Panc1 (cell line): ENCODE results near the gene LRMDA. TPM values are rescaled to one million over a fixed set of nuclear protein-coding genes. Genes with fewer than 3 reads are reported as not detected.

ENCODE experiments used
- ATAC-seq: fragments of 200-7000 bp; cut with Tn5 transposase; 2 replicates; pipeline ENCODE4 v1.9.1; 2020; ENCODE audit warnings: mild to moderate bottlenecking, moderate library complexity
- BruUV-seq: library from RNA; stranded (reverse); fragments of 400-500 nt; replicated peaks from 2 replicates; lab custom pipeline; 2021; lab: Mats Ljungman, UMichigan
- CTCF ChIA-PET: fragments of 300-600 bp; sonication (Branson Sonifier 250); formaldehyde crosslinking; loops from one replicate; lab custom pipeline; 2022; ENCODE audit warnings: antibody characterized with exemption; lab: Charles Lee
- POLR2A ChIA-PET: fragments of 300-600 bp; sonication (Branson Sonifier 250); formaldehyde crosslinking; loops from one replicate; lab custom pipeline; 2022; ENCODE audit warnings: antibody characterized with exemption; lab: Charles Lee
- DNase-seq: peaks from one replicate; pipeline ENCODE4 v3.0.0-alpha.2; 2010; ENCODE audit warnings: low read depth, low spot score
- H3K27ac ChIP-seq: 2 replicates; pipeline ENCODE4 v1.5.1; 2011; ENCODE audit warnings: mild to moderate bottlenecking, low read length, inconsistent platforms
- H3K27me3 ChIP-seq: fragments of 200-500 bp; sonication (Bioruptor generic); 2 replicates; pipeline ENCODE4 v1.6.0; 2014; ENCODE audit warnings: low read length, inconsistent platforms; ENCODE audit not compliant: control insufficient read depth, insufficient read depth
- H3K36me3 ChIP-seq: fragments of 200-500 bp; sonication (Bioruptor generic); 2 replicates; pipeline ENCODE4 v1.5.1; 2014; ENCODE audit warnings: inconsistent platforms, mild to moderate bottlenecking, low read length, moderate library complexity; ENCODE audit not compliant: control insufficient read depth, insufficient read depth
- H3K4me1 ChIP-seq: 2 replicates; pipeline ENCODE4 v1.5.1; 2011; ENCODE audit warnings: inconsistent platforms, mild to moderate bottlenecking, low read length, moderate library complexity; ENCODE audit not compliant: control insufficient read depth, insufficient read depth
- H3K4me3 ChIP-seq, 2 experiments: 2 replicates each; pipeline ENCODE4 v1.5.1; 2011 to 2012; ENCODE audit warnings: low read depth in 2 of 2, low read length in 2 of 2, mild to moderate bottlenecking in 2 of 2, inconsistent platforms in 1 of 2, moderate library complexity in 1 of 2
- H3K9me3 ChIP-seq: fragments of 200-500 bp; sonication (Bioruptor generic); 2 replicates; pipeline ENCODE4 v1.5.1; 2014; ENCODE audit warnings: low read depth, mild to moderate bottlenecking, inconsistent platforms, low read length, moderate library complexity; ENCODE audit not compliant: control insufficient read depth, insufficient read depth
- CTCF ChIP-seq: fragments of 450-650 bp; IDR thresholded peaks from 2 replicates; pipeline ENCODE4 v1.5.1; 2017; ENCODE audit warnings: mild to moderate bottlenecking
- POLR2AphosphoS5 ChIP-seq: IDR thresholded peaks from 2 replicates; pipeline ENCODE4 v1.6.1; 2012; ENCODE audit warnings: mild to moderate bottlenecking, low read depth, low read length, moderate library complexity
- REST ChIP-seq, 2 experiments: IDR thresholded peaks; 2 replicates each; pipeline ENCODE4 v1.6.1; 2011 to 2012; ENCODE audit warnings: low read depth in 2 of 2, control low read depth in 1 of 2, low read length in 1 of 2, mild to moderate bottlenecking in 1 of 2, moderate library complexity in 1 of 2; ENCODE audit not compliant: insufficient read depth in 1 of 2
- SIN3A ChIP-seq: IDR thresholded peaks from 2 replicates; pipeline ENCODE4 v1.6.1; 2012; ENCODE audit warnings: low read depth, mild to moderate bottlenecking, low read length, moderate library complexity, borderline replicate concordance; ENCODE audit not compliant: insufficient read depth
- TCF7L2 ChIP-seq: IDR thresholded peaks from 2 replicates; pipeline ENCODE4 v1.6.1; 2011; ENCODE audit warnings: mild to moderate bottlenecking, low read depth, low read length, inconsistent platforms
- in situ Hi-C: cut with HindIII; loops from 2 replicates; pipeline ENCODE4 v1.10.0; 2016; ENCODE audit warnings: low sequenced_read_pairs, low pct_unique_long_range_greater_than_20kb
- intact Hi-C: fragments of 100-400 bp; cut with micrococcal nuclease; formaldehyde crosslinking; loops from one replicate; pipeline ENCODE4 v1.10.0; 2022; ENCODE audit not compliant: unreplicated experiment
- total RNA-seq: library from RNA; stranded (reverse); gene quantifications from one replicate; pipeline ENCODE4 v1.2.1, GENCODE V29; 2021; ENCODE audit not compliant: unreplicated experiment

Gene LRMDA
- total RNA-seq, 1 experiment from 2014 or later: 1.2 TPM

- no peak overlapping the region for H3K27ac ChIP-seq
- TF ChIP-seq TCF7L2 (no peak), CTCF (no peak), SIN3A (no peak), POLR2AphosphoS5 (no peak), REST (IDR thresholded peaks at IDR 0.05; ENCODE audit: insufficient read depth in 1 of 2, low read depth in 2 of 2, low read length in 1 of 2) (no peak)
- ChIA-PET CTCF (no interaction called here), POLR2A (interaction anchor here (0.6 kb wide), 1 partner anchor 451 kb away, joined by 3 read pairs; no protein-coding TSS in a partner anchor)
- no peak for DNase-seq
- H3K9me3 ChIP-seq: no peaks in the 10 kb centered on the region
- in situ Hi-C loops (no loop called here), intact Hi-C loops (no loop called here)
- BruUV-seq: no TSS peak
- H3K27me3 ChIP-seq: peaks cover 2% of the 10 kb centered on the region; the same call in 1 of the 2 replicates
- H3K36me3 ChIP-seq: no peaks in the 10 kb centered on the region
- H3K4me3 ChIP-seq: no peak overlapping the region
- no peaks in the 10 kb centered on the region for H3K4me1 ChIP-seq
- ATAC-seq: no peak
Observed at GRCh38 chr10:76388321-76389023, 957.0 kb downstream of the LRMDA start.

- BruUV-seq: no TSS peak
Observed at GRCh38 chr10:76393875-76394706, 962.7 kb downstream of the LRMDA start.

More at GRCh38 chr10:76393875-76394706, 962.7 kb downstream of the LRMDA start:
- POLR2A ChIA-PET: no interaction called here
- intact Hi-C loops (no loop called here), in situ Hi-C loops (no loop called here)
- Histone ChIP-seq H3K4me3 (no peak overlapping the region), H3K27me3 (no peaks in the 10 kb centered on the region), H3K9me3 (no peaks in the 10 kb centered on the region), H3K4me1 (no peaks in the 10 kb centered on the region), H3K36me3 (no peaks in the 10 kb centered on the region), H3K27ac (no peak overlapping the region)
- ATAC-seq (no peak), DNase-seq (no peak)
- TF ChIP-seq CTCF (no peak), TCF7L2 (no peak), POLR2AphosphoS5 (no peak), REST (IDR thresholded peaks at IDR 0.05; ENCODE audit: insufficient read depth in 1 of 2, low read depth in 2 of 2, low read length in 1 of 2) (no peak), SIN3A (no peak)
- CTCF ChIA-PET: no interaction called here
